GM19099 (cell line): ENCODE data around the gene ZDHHC1.

Experiments used
- POLR2A ChIP-seq: IDR thresholded peaks from 3 replicates; pipeline ENCODE4 v1.6.1; 2011; ENCODE audit warnings: low read depth; ENCODE audit not compliant: insufficient read length; ENCODE audit errors: extremely low read depth

The ZDHHC1 gene

DNA sequence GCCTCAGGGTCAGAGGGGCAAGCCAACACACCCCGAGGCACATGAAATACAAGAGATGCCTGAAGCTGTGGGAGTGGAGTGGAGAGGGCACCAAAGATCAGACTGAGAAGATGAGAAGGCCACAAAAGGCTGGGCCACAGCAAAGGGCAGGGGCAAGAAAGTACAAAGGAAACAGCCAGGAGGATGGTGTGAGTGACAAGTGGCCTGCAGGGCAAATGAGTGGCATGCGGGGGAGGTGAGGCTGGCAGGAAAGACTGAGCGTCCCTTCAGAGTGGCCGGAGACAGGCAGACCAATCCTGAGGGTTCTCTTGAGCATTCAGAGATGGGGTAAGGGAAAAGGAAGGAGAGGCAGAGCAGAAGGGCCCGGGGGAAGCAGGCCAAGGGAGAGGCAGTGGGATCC lies 37.8 kb upstream of the ZDHHC1 start:
- TF ChIP-seq POLR2A: no peak

DNA sequence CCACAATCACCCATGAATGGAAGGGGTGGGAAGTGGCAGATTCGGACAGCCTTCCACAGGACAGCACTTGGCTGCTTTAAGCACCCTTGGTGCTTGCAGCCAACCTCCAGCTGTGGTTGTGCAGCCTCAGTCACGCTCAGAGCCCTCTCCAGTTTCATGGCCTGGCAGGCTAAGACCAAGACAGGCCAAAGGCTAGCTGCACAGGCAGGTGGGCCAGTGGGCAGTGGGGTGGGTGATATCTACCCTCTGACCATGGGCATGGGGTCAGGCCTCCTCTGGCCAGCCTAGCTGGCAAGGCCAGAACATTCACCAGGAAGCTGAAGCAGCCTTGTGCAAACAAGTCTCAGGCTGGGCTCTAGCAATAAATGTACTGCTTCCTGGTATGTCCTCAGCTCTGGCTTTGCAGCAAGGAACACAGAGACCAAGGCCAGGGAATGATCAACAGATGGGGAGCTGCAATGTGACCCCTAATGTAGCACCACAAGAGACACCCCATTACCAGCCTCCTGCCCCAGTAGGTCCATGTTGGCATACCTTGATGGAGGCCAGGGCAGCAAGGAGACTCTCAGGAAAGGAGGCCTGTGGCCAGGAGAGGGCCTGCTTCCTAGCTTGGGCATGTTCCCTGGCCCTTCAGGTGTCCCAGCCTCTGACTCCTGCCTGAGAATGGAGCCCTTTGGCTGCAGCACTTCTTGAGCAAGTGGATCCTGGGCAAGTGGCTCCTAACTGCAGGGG lies 35.6 kb upstream of the ZDHHC1 start:
- TF ChIP-seq POLR2A: no peak

DNA sequence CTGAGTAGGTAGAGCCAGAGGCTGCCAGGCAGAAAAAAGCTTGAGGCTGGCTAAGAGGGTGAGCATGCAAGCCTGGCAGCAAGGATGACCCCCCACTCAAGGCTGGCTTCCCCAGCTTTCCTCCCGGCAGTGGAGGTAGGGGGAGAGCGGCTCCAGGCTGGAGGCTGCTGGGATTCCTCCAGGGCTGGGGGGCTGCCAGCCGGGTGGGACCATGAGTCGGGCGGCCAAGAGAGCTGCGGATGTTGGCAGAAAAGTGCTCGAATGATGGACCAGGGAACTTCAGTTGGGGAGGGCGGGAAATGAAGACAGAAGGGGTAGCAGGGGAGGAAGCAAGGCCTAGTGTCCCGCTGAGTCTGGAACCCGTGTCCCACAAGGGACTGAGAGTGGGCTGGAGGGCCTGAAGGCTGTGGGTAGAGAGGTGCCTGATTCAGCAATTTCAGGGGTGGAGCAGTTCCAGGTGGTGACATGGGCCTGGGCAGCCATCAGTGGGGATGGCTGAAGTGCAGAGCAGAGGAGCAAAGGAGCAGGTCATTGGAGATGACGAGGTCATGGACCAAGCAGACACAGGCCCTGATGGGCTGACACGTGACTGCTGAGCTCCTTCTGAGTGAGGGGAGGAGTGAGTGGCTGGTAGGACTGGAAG lies 34.9 kb upstream of the ZDHHC1 start:
- TF ChIP-seq POLR2A: no peak

- no peak for TF ChIP-seq POLR2A
Measured at GRCh38 chr16:67449739-67450138, 33.5 kb upstream of the ZDHHC1 start.

GRCh38 chr16:67449336-67449735 lies 33.1 kb upstream of the ZDHHC1 start:
- TF ChIP-seq POLR2A: no peak

DNA sequence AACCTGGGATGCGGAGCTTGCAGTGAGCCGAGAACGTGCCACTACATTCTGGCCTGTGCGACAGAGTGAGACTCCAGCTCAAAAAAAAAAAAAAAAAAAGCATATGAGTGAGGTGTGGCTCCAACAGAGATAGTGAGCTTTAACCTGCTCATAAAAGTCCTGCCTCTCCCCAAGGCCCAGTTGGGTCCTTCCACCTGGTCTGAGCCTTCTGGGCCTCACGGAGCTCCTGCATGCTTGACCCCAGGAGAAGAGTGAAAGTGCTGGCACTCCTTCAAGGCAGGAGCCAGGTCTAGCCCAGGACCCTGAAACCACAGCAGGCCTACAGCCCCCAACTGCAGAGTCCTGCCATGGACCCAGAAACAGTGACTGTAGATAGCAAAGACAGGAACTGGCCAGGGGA lies 32.3 kb upstream of the ZDHHC1 start:
- no peak for TF ChIP-seq POLR2A

GRCh38 chr16:67447508-67448076 lies 31.3 kb upstream of the ZDHHC1 start:
- no peak for TF ChIP-seq POLR2A

- no peak for TF ChIP-seq POLR2A
Measured at GRCh38 chr16:67446968-67447507, 30.8 kb upstream of the ZDHHC1 start.

DNA sequence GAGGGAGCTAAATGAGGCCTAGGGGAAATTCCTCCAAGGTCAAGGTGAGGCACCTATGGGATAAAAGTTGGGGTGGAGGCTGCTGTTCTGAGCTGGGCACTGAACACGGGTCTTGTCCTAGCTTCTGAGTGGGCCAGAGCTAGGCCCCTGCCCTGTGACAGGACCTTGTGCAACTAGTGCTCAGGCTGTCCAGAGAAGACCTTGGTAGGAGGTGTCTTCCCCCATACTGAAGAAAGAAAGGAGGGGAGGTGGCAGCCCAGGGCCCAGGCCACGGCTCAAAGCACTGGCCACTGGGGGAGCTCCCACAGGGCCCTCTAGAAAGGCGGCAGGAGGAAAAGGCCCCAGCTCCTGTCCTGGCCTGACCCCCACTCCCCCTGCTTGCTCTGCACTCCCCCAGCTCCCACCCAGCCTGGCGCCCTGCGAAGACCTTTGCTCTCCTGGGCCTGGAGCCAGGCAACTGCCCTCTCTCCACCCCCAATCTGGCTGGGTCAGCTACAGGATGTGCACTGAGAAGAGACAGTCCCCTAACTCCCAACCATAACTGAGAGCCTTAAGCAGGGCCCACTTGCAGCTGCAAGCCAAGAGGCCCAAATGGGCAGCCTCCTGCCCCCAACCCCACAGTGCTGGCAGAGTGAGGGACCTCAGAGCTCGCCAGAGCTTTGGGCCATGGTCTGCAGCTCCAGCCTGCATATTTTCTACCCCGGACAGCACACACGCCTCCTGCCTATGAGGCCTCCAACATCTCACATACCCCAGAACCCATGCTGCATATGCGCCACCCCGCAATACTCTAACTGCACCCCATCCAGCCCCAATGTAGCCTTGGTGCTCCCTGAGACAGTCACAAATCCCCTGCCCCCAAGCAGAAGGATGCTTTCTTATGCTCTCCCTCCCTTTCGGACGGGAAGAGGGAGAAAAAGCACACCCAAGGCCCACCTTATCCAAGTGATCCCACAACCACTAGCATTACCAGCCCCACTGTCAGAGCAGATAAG lies 29.9 kb upstream of the ZDHHC1 start:
- no peak for TF ChIP-seq POLR2A

DNA sequence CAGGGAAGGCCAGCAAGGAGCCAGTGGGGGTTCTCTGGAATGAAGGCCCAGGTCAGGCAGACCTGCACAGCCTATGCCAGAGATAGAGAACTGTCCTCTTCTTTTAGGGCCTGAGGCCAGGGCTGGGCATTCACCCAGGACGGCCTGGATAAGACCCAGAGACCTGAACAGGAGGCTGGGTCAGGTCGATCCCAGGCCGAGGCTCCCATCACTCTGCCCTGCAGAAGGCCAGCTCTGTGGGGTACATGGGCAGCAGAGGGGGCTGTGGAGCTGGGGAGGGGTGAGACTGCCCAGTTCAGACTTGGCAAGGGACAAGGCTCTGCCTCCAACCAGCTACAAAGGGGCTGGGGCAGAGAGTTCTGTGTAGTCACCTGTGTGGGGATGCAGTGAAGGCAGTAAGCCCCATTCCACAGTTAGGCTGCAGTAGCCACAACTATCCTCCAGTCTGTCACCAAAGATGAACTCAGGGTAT lies 29.2 kb upstream of the ZDHHC1 start:
- TF ChIP-seq POLR2A: no peak

DNA sequence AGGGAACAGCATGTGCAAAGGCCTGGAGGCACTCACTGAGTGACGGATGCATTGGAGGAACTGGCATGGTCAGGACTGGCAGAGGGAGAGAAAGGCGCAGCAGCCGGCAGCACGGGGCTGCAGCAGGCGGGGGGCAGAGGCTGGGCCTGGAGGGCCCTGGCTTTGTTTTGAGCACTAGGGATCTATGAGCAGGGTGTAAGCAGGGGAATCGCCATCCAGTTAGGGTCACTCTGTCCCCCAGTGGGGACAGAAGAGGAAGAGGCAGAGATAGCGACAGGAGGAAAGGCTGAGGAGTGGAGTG lies 28.8 kb upstream of the ZDHHC1 start:
- no peak for TF ChIP-seq POLR2A

DNA sequence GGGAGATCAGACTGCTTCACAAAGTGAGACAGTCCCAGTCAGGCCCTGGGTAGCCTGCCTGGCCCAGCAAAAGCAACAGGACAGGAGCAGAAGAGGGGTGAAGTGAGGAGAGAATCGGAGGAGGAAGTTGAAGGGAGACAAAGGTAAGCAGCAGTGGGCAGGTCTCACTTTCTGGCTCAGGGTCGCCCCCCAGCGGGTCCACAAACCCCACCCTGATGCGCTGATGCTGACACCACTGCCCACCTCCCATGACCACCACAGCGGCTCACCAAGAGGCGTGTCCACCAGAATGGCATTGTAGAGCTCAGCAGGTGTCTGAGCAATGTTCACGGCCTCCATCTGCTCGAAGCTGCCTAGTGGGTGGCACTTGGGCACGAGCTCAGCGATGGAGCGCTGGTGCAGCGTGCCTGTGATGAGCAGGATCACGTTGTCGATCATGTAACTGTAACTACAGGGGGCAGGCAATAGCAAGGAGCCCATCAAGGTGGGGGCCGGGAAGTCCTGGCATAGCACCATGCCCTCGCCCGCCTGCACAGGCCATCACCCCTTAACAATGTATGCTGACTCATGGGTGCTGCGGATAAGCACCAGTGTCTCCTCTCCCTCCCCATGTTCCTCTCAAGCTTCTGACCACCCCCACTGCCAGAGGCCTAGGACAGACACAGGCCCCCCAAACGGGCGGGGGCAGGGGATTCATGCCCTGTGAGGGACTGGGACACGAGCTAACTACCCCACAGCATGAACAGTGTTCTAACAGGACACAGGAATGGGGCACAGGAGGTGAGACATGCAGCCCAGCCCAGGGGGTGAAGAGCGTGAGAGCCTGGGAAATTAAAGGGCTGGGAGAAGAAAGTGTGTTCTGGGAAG lies 28.2 kb upstream of the ZDHHC1 start:
- no peak for TF ChIP-seq POLR2A

GRCh38 chr16:67443265-67443664 lies 27.0 kb upstream of the ZDHHC1 start:
- no peak for TF ChIP-seq POLR2A
